Stomach (tissue), 9 donors: ENCODE data around the gene METTL17. TPM values are rescaled to one million over a fixed set of nuclear protein-coding genes. Genes with fewer than 3 reads are reported as not detected.
A peak's percentile ranks its signal among the peaks of the same experiment; 100 is the strongest.

ENCODE experiments used
- DNase-seq, 2 donors: peaks; one replicate each; pipeline versions ENCODE4 v3.0.0 to v3.0.0-alpha.2; 2013 to 2019
- H3K27ac ChIP-seq, 5 donors: fragments of 200-600 bp in 4 of 5; sonication (generic) in 4 of 5; one replicate each; pipeline ENCODE4 v1.5.1; 2013 to 2019; ENCODE audit warnings: mild to moderate bottlenecking in 1 of 5, moderate library complexity in 1 of 5
- H3K27me3 ChIP-seq, 3 donors: fragments of 200-600 bp; sonication (generic); one replicate each; pipeline ENCODE4 v1.5.1; 2017 to 2019; ENCODE audit warnings: mixed run types in 1 of 3
- H3K36me3 ChIP-seq, 4 donors: fragments of 200-600 bp; sonication (generic); 1 replicate in 3 of 4; 2 replicates in 1 of 4; pipeline ENCODE4 v1.5.1; 2016 to 2019
- H3K4me1 ChIP-seq, 4 donors: fragments of 200-600 bp; sonication (generic); one replicate each; pipeline ENCODE4 v1.5.1; 2016 to 2019
- H3K4me3 ChIP-seq, 4 donors: fragments of 200-600 bp; sonication (generic) in 3 of 4; one replicate each; pipeline ENCODE4 v1.5.1; 2016 to 2019; ENCODE audit warnings: mild to moderate bottlenecking in 1 of 4
- H3K9me3 ChIP-seq, 4 donors: fragments of 200-600 bp; sonication (generic); one replicate each; pipeline ENCODE4 v1.5.1; 2016 to 2019
- CTCF ChIP-seq, 7 experiments: fragments of 450-650 bp in 4 of 7; fragments of 200-600 bp in 3 of 7; sonication (generic) in 3 of 7; IDR thresholded peaks; one replicate each; pipeline ENCODE4 v1.5.1; 2016 to 2019; ENCODE audit warnings: antibody characterized with exemption in 7 of 7, control low read depth in 2 of 7, mild to moderate bottlenecking in 1 of 7
- EP300 ChIP-seq: sonication (generic); formaldehyde crosslinking; IDR thresholded peaks from one replicate; pipeline ENCODE4 v1.6.1; 2017; ENCODE audit warnings: antibody characterized with exemption
- POLR2A ChIP-seq, 4 donors: fragments of 450-650 bp; IDR thresholded peaks; one replicate each; pipeline ENCODE4 v1.6.1; 2016; ENCODE audit warnings: antibody characterized with exemption in 4 of 4, control low read depth in 2 of 4, mild to moderate bottlenecking in 1 of 4, moderate library complexity in 1 of 4
- POLR2AphosphoS5 ChIP-seq, 3 donors: sonication (generic); formaldehyde crosslinking; IDR thresholded peaks; one replicate each; pipeline ENCODE4 v1.6.1; 2016; ENCODE audit warnings: antibody characterized with exemption in 3 of 3
- WGBS, 5 donors: extraction: QIAGEN DNeasy Blood & Tissue Kit in 3 of 5; methylation state at CpG; one replicate each; pipeline versions ENCODE4 v1.1.5 to v1.1.7; 2013 to 2018; 5-methylcytosine and 5-hydroxymethylcytosine counted together
- intact Hi-C: fragments of 100-400 bp; cut with DNase I; formaldehyde crosslinking; loops from one replicate; pipeline ENCODE4 v1.15.1; 2023; ENCODE audit warnings: low total_unique reads
- polyA plus RNA-seq, 3 donors: library from polyadenylated mRNA; stranded (reverse); fragments of 200-250 nt; gene quantifications; one replicate each; pipeline ENCODE4 v1.2.3, GENCODE V29; 2013
- total RNA-seq, 5 donors: library from RNA; depleted of rRNA; stranded (reverse); fragments of >200 nt; gene quantifications; one replicate each; pipeline versions ENCODE4 v1.1.0 to v1.2.3, GENCODE V29; 2014 to 2016
- donor health status: healthy with polysubstance abuse.
- donor health status: Bipolar disorder and iron deficiency.
- donor health status: healthy.

Gene METTL17
- total and polyA plus RNA-seq, 8 donors: 31.8 to 304 (median 88.7) TPM

- no peak for DNase-seq
- Histone ChIP-seq H3K4me1 (peaks cover 20 to 37% (median 33%) of the 10 kb centered on the region in 4 donors), H3K36me3 (no peaks in the 10 kb centered on the region), H3K27ac (no peak within 1 kb of the TSS), H3K9me3 (no peaks in the 10 kb centered on the region), H3K27me3 (no peaks in the 10 kb centered on the region), H3K4me3 (no peak within 1 kb of the TSS)
- intact Hi-C loops: no loop called here
- WGBS, 5 donors: 70 to 84% (median 78%) methylated on average over 11 of the region's 11 CpGs
- TF ChIP-seq POLR2A (IDR thresholded peaks at IDR 0.05): no peak
- no peak for TF ChIP-seq CTCF (IDR thresholded peaks at IDR 0.05)
Observed at GRCh38 chr14:21041676-21042433, 52.1 kb downstream of the METTL17 start, which contains the start of gene RNASE7. Gene RNASE7, plus strand, starts transcription at chr14:21042362. Its CDS starts 631 bp downstream, at chr14:21042993.

- no peak for DNase-seq
- Histone ChIP-seq H3K27ac (no peak overlapping the region), H3K9me3 (no peaks in the 10 kb centered on the region), H3K4me3 (no peak overlapping the region), H3K27me3 (no peaks in the 10 kb centered on the region), H3K4me1 (peaks cover 20 to 40% (median 31%) of the 10 kb centered on the region in 4 donors), H3K36me3 (no peaks in the 10 kb centered on the region)
- TF ChIP-seq POLR2AphosphoS5 (IDR thresholded peaks at IDR 0.05) (no peak), CTCF (IDR thresholded peaks at IDR 0.05) (no peak), POLR2A (IDR thresholded peaks at IDR 0.05) (no peak), EP300 (no peak)
- 50 to 60% (median 53%) methylated on average over 8 of the region's 8 CpGs for WGBS, 5 donors
- intact Hi-C loops: no loop called here
Observed at GRCh38 chr14:21042918-21043317, 53.1 kb downstream of the METTL17 start.

GRCh38 chr14:21043387-21043973, 53.7 kb downstream of the METTL17 start:
- no peaks in the 10 kb centered on the region for H3K36me3 ChIP-seq
- no peaks in the 10 kb centered on the region for H3K27me3 ChIP-seq
- peak overlapping the region in 1 of 5 donors; percentile 1 for H3K27ac ChIP-seq
- intact Hi-C loops: no loop called here
- no peak for DNase-seq
- peaks cover 16 to 40% (median 27%) of the 10 kb centered on the region in 4 donors for H3K4me1 ChIP-seq
- H3K4me3 ChIP-seq: no peak overlapping the region
- no peaks in the 10 kb centered on the region for H3K9me3 ChIP-seq
- TF ChIP-seq CTCF (IDR thresholded peaks at IDR 0.05) (no peak), EP300 (no peak), POLR2AphosphoS5 (IDR thresholded peaks at IDR 0.05) (no peak), POLR2A (IDR thresholded peaks at IDR 0.05) (no peak)
- WGBS, 5 donors: 18 to 52% (median 38%) methylated on average over 2 of the region's 2 CpGs

- Histone ChIP-seq H3K4me1 (peaks cover 9 to 35% (median 22%) of the 10 kb centered on the region in 4 donors), H3K4me3 (no peak overlapping the region), H3K9me3 (no peaks in the 10 kb centered on the region), H3K27me3 (no peaks in the 10 kb centered on the region), H3K36me3 (no peaks in the 10 kb centered on the region), H3K27ac (peak overlapping the region in 1 of 5 donors; percentile 16)
- DNase-seq: peak in 1 of 2 donors; percentile 42
- 44 to 48% (median 47%) methylated on average over 6 of the region's 6 CpGs for WGBS, 5 donors
- TF ChIP-seq EP300: no peak
- no peak for TF ChIP-seq POLR2A (IDR thresholded peaks at IDR 0.05)
- TF ChIP-seq POLR2AphosphoS5 (IDR thresholded peaks at IDR 0.05): no peak
- TF ChIP-seq CTCF (IDR thresholded peaks at IDR 0.05): no peak
- intact Hi-C loops: no loop called here
Observed at GRCh38 chr14:21043974-21044618, 54.3 kb downstream of the METTL17 start.
